HK-2 (cell line): ENCODE measurements around the gene GPS2.

Source experiments
- DNase-seq: peaks from one replicate; pipeline ENCODE4 v3.0.0-alpha.2; 2018; ENCODE audit not compliant: unreplicated experiment

Gene GPS2, protein sequence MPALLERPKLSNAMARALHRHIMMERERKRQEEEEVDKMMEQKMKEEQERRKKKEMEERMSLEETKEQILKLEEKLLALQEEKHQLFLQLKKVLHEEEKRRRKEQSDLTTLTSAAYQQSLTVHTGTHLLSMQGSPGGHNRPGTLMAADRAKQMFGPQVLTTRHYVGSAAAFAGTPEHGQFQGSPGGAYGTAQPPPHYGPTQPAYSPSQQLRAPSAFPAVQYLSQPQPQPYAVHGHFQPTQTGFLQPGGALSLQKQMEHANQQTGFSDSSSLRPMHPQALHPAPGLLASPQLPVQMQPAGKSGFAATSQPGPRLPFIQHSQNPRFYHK

DNA sequence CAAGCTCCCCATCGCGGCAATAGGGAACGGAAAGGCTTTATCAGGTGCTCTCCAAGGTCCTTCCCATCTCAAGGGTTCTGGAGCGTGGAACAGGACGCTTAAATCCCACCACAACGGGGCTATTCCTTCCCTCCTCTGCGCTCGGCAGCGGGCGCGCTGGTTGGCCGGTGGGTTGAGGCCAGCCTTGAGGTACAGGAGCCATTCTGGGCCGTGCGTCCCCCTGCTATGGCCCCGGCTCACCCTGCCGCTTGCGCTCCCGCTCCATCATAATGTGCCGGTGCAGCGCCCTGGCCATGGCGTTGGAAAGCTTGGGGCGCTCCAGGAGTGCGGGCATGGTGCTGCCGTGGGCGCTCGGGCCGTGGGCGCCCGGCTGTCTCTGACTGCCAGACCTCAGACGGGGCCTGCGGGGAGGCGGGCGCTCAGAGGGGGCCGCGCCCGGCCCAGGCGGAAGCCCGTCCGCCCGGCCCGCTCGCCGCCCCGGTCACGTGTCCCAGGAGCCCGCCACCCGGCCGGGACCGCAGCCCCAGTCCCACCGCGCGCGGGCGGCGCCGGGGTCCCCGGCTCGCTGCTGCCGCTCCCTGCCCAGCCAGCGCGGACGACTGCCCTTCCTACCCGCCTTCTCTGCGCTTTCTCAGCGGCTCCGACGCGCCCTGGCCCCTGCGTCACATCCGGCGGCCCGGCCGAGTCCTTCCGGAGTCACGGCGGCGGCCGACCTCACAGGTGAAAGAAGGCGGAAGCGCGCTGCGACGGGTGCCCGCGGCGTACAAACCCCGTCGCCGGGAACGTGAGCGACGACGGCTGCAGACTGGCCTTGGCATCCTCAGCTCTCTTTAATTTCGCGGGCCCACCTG is at the start of gene GPS2:
GPS2 (minus strand) TSS at position 642 of the 851 bp plus-strand sequence; CDS start at position 334, 308 bp downstream.
- DNase-seq: peak; percentile 90

- DNase-seq: no peak
Measured at GRCh38 chr17:7363311-7363710, 48.2 kb upstream of the GPS2 start.

DNA sequence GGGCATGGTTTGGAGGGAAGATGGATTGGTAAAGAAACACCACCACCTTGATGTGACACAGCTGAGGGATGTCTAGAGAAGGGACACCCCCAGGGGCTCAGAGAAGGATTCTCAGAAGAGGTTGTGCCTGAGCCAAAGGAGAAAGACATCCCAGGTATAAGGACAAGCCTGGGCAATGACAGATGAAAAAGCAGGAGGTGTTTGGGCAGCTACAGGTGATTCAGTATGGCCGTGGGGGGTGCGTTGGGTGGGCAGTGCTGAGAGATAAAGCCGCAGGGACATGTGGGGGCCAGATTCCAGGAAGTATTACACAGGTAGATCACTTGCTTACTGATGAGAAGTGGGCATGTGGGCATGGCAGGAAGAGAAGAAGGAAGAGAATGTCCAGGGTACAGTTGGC is 46.7 kb upstream of the GPS2 start:
- no peak for DNase-seq

GRCh38 chr17:7357381-7357780 is 42.2 kb upstream of the GPS2 start:
- DNase-seq: no peak

GRCh38 chr17:7356756-7357155 is 41.6 kb upstream of the GPS2 start:
- DNase-seq: no peak

DNA sequence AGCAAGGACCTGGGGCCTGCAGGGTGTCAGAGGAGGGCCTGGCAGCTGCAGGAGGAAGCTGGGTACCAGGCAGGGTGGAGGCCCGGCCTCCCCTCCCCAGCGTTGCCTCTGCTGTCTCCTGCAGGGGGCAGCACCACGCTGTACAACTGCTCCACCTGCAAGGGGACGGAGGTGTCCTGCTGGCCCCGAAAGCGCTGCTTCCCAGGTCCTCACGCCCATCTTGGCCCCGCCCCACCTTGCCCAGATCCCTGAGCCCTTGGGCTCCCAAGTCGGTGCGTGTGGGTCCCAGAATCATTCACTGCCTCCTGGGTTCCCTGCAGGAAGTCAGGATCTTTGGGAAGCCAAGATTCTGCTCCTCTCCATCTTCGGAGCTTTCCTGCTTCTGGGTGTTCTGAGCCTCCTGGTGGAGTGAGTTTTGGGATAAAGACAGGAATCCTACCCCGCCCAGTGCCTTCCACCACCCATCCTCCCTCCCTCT is 41.0 kb upstream of the GPS2 start:
- DNase-seq: peak; percentile 85

DNA sequence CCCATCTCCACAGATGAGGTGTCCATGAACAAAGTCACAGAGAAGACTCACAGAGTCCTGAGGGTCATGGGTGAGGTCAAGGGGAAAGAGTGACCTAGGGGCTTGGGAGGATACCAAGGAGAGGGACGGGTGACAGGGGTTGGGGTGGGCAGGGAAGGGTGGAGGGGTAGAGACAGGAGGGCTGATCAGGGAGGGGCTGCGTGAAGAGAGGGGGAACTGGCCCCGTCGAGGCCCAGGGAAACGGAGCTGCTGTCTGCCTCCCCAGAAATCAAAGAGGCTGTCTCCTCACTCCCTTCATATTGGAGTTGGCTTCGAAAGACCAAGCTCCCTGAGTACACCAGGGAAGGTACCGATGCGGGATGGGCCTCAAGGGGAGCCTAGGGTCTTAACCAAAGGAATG is 40.4 kb upstream of the GPS2 start:
- no peak for DNase-seq

DNA sequence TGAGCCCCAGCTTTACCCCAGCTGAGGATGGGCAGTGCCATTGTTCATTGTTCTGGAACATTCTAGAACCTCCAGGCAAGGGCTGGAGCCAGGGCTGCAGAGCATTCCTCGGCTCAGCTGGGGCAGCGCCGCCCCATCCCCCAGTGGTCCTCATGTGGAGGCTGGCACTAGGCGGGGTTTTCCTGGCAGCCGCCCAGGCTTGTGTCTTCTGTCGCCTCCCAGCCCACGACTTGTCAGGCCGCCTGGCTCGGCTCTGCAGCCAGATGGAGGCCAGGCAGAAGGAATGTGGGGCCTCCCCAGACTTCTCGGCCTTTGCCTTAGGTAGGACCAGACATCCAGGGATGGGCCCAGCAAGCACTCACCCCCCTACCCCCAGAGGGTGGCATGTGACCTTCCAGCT is 39.9 kb upstream of the GPS2 start, which contains the start of gene TMEM95:
TMEM95 (plus strand) TSS at position 104 of the 400 bp plus-strand sequence; CDS start at position 153, 49 bp downstream.
- DNase-seq: peak; percentile 68

GRCh38 chr17:7354262-7354843 is 39.2 kb upstream of the GPS2 start:
- no peak for DNase-seq

DNA sequence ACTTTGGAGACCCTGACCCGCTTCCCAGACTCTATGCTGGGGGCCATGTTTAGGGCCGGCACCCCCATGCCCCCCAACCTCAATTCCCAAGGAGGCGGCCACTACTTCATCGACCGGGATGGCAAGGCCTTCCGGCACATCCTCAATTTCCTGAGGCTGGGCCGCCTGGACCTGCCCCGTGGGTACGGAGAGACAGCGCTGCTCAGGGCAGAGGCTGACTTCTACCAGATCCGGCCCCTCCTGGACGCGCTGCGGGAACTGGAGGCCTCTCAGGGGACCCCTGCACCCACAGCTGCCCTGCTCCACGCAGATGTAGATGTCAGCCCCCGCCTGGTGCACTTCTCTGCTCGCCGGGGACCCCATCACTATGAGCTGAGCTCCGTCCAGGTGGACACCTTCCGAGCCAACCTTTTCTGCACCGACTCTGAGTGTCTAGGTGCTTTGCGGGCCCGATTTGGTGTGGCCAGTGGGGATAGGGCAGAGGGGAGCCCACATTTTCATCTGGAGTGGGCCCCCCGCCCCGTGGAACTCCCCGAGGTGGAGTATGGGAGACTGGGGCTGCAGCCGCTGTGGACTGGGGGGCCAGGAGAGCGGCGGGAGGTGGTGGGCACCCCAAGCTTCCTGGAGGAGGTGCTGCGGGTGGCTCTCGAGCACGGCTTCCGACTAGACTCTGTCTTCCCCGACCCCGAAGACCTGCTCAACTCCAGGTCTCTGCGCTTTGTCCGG is 37.9 kb upstream of the GPS2 start:
- DNase-seq: no peak

DNA sequence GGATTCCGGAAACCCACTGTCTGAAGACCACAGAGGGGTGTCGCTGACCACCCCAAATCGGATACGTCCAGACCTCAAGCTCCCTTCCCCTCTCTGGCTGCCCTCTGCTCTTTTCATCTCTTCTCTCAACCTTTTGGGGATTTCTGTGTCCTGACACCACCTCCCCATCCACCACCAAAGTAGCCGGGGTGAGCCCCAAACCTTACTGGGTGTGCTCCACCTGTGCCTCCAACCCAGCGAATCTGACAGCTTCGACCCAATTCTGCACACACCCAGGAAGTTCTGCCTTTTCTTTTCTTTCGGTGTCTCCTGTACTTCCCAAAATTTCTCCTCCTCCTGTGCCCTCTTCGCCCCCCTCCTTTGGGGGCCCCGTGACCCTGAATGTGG is 37.3 kb upstream of the GPS2 start:
- no peak for DNase-seq

GRCh38 chr17:7351665-7352502 is 36.7 kb upstream of the GPS2 start, which contains the start of gene KCTD11:
Gene KCTD11 (plus strand): TSS chr17:7352162.
- DNase-seq: peak; percentile 99

GRCh38 chr17:7348478-7349242 is 33.5 kb upstream of the GPS2 start:
- DNase-seq: no peak

DNA sequence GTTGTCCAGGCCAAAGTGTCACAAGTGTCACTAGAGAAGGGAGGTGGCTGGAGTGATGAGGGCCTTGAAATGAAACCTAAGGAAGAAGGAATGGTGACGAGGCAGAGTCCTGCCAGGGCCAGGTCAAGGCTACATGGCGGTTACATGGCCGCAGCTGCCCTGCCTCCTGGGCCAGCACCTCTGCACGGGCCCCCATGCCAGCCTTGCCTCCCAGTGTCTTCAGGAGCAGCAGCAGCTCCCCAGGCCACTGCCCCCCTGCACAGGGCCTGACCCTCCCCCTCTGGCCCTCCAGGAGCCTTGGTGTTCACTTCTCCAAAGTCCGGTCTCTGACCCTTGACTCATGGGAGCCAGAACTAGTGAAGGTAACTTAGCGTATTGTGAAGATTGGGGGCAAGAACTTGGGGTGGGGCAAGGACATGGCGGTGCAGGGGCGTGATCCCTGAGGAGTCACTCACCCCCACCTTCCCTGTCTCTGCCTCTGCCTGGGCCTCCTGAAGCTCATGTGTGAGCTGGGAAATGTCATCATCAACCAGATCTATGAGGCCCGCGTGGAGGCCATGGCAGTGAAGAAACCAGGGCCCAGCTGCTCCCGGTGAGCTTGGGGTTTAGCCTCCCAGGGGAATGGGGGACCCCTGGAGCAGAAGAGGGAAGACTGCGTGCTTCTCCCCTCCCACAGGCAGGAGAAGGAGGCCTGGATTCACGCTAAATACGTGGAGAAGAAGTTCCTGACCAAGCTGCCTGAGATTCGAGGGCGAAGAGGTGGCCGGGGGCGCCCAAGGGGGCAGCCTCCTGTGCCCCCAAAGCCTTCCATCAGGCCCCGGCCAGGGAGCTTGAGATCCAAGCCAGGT is 32.7 kb upstream of the GPS2 start:
- no peak for DNase-seq

DNA sequence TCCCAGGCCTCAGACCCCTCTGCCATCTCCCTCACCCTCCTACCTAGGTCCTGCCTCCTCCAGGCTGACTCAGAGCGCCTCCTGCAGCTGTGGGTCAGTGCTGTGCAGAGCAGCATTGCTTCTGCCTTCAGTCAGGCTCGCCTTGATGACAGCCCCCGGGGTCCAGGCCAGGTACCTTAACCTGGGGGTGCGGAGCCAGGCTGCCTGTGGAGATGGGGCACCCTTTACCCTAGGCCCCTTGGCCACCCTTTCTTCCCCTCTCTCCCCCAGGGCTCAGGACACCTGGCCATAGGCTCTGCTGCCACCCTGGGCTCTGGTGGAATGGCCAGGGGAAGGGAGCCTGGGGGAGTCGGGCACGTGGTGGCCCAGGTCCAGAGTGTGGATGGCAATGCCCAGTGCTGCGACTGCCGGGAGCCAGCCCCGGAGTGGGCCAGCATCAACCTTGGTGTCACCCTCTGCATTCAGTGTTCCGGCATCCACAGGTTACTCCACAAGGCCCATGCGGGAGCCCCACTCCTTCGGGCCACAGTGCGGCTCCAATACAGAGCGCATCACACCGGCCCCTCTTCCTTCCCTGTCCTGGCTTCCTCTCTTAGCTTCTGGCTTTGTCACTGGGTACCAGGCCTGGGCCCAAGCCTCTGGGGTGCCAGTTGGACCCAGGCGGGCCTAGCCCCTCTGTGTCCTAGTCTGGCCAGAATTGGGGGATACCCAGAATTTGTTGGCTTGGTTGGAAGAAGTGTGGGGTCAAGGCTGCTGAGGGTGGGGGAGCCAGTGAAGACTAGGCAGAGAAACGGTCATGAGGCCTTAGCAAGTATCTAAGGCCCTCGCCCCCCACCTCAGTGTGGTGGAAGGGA is 31.8 kb upstream of the GPS2 start:
- DNase-seq: no peak

DNA sequence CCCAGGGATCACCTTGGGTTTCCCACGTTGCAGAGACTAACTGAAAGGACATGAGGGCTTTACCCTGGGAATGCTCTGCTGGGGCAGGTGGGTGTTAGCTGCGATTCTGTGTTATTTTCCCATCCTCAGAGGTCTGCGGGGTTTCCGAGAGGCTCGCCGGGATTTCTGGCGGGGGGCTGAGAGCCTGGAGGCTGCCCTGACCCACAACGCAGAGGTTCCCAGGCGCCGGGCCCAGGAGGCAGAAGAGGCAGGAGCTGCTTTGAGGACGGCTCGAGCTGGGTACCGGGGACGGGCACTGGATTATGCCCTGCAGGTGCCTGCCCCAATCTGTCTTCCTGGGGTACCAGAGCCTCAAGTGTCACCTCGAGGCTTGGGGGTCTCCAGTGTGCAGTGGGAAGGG is 28.1 kb upstream of the GPS2 start:
- no peak for DNase-seq

GRCh38 chr17:7341842-7342241 is 26.7 kb upstream of the GPS2 start:
- no peak for DNase-seq

- DNase-seq: no peak
Measured at GRCh38 chr17:7340179-7340578, 25.0 kb upstream of the GPS2 start.
